Measurements from ENCODE around the gene MPZL2. TPM values are rescaled to one million over a fixed set of nuclear protein-coding genes. Genes with fewer than 3 reads are reported as not detected.

MPZL2 gene
- total and polyA plus RNA-seq, 2 of the 8 experiments (the other 6 are each of a cell fraction or from before 2014, with no cell fraction given): 2.4 to 3.2 TPM

- Histone ChIP-seq H3K4me2 (ENCODE audit: insufficient read depth in 1 of 2, low read depth in 2 of 2, low read length in 2 of 2) (no peak overlapping the region), H2AK5ac (ENCODE audit: low read depth, low read length) (no peak overlapping the region), H4K8ac (ENCODE audit: extremely low read depth, insufficient read depth, low read length) (no peak overlapping the region), H2BK5ac (ENCODE audit: low read depth, low read length) (no peak overlapping the region), H2BK12ac (ENCODE audit: low read depth, low read length) (no peak overlapping the region), H3K27ac (ENCODE audit: low read depth, low read length) (no peak overlapping the region), H3K4me1 (replicated peaks in 1 of 4; ENCODE audit: control insufficient read depth in 3 of 4, insufficient read depth in 4 of 4, low read length in 3 of 4) (no peaks in the 10 kb centered on the region), H2AFZ (ENCODE audit: low read length) (no peak overlapping the region), H2BK20ac (ENCODE audit: low read length) (no peak overlapping the region), H3K4ac (replicated peaks; ENCODE audit: insufficient read length, low read depth, low read length) (no peak overlapping the region), H3K23ac (ENCODE audit: insufficient read length) (no peak overlapping the region), H4K20me1 (replicated peaks in 1 of 2; ENCODE audit: control insufficient read depth in 1 of 2, insufficient read depth in 2 of 2, low read length in 2 of 2) (no peaks in the 10 kb centered on the region), H3K14ac (ENCODE audit: insufficient read length) (no peak overlapping the region), H4K5ac (ENCODE audit: insufficient read length, low read depth, low read length) (no peak overlapping the region), H3K79me2 (ENCODE audit: control insufficient read depth in 1 of 2, insufficient read depth in 2 of 2, low read length in 2 of 2) (no peaks in the 10 kb centered on the region), H4K91ac (replicated peaks; ENCODE audit: insufficient read length, low read length) (no peak overlapping the region), H3K18ac (ENCODE audit: extremely low read depth, low read length) (no peak overlapping the region), H3K23me2 (ENCODE audit: low read depth, low read length) (no peaks in the 10 kb centered on the region), H3K4me3 (ENCODE audit: extremely low read depth in 1 of 4, insufficient read depth in 2 of 4, low read depth in 3 of 4, low read length in 4 of 4) (no peak overlapping the region), H3K27me3 (replicated peaks in 1 of 4; ENCODE audit: control insufficient read depth in 3 of 4, extremely low read depth in 1 of 4, insufficient read depth in 3 of 4, low read length in 3 of 4) (no peaks in the 10 kb centered on the region), H3K9ac (replicated peaks in 1 of 4; ENCODE audit: extremely low read depth in 1 of 4, low read depth in 3 of 4, low read length in 3 of 4) (no peak overlapping the region), H3K9me3 (ENCODE audit: insufficient read depth in 2 of 2, low read depth in 1 of 2, low read length in 1 of 2) (no peaks in the 10 kb centered on the region), H2BK120ac (replicated peaks; ENCODE audit: low read depth, low read length) (no peak overlapping the region), H3K79me1 (ENCODE audit: low read depth, low read length) (no peaks in the 10 kb centered on the region), H3K56ac (replicated peaks; ENCODE audit: insufficient read length, low read depth, low read length) (no peak overlapping the region), H2BK15ac (ENCODE audit: low read length) (no peak overlapping the region), H3K36me3 (ENCODE audit: control insufficient read depth in 2 of 4, insufficient read depth in 4 of 4, low read length in 3 of 4) (no peaks in the 10 kb centered on the region)
- FAIRE-seq: no peak
- POLR2A ChIA-PET (ENCODE audit: partially characterized antibody): interaction anchor here (1.3 kb wide), 1 partner anchor 20 kb away, joined by 3 read pairs; the partner anchor contains the start of gene MPZL2
- CTCF ChIA-PET (ENCODE audit: partially characterized antibody): interaction anchor here (0.8 to 4.5 kb wide), 8 partner anchors 13 to 136 kb away, joined by 3 to 29 read pairs (median 6); partner anchors contain the start of gene MPZL2
- TF ChIP-seq ATF2 (IDR thresholded peaks at IDR 0.05; ENCODE audit: low read length) (no peak), GTF2F1 (IDR thresholded peaks at IDR 0.05; ENCODE audit: borderline replicate concordance, low read depth, low read length) (no peak), KDM5A (IDR thresholded peaks at IDR 0.05; ENCODE audit: low read length) (no peak), BACH1 (IDR thresholded peaks at IDR 0.05; ENCODE audit: low read length) (no peak)
- WGBS, 2 experiments (ENCODE audit: extremely low coverage in 1 of 2, insufficient coverage in 1 of 2, insufficient read length in 1 of 2, insufficient replicate concordance in 2 of 2, low coverage in 1 of 2, low lambda C conversion rate in 2 of 2, missing lambda C conversion rate in 1 of 2): 89% methylated on average over 4 of the region's 4 CpGs; no CpG with 5 or more reads in 1 of the 2 experiments
- no peak for DNase-seq (ENCODE audit: low read depth in 1 of 2, low spot score in 2 of 2)
Observed at GRCh38 chr11:118283756-118284350, 19.8 kb upstream of the MPZL2 start.

Data from H1 (cell line).